ENCODE results near the gene EPM2A.

The EPM2A gene

GRCh38 chr6:145588981-145589380, 146.3 kb downstream of the EPM2A start:
- DNase-seq = no peak

GRCh38 chr6:145587334-145587733, 148.0 kb downstream of the EPM2A start:
- DNase-seq = no peak

- no peak for DNase-seq
Observed at GRCh38 chr6:145583753-145584152, 151.6 kb downstream of the EPM2A start.

Data from NCI-H146 (cell line).